Frontal cortex (tissue), 4 donors: ENCODE data around the gene ST8SIA1. TPM values are rescaled to one million over a fixed set of nuclear protein-coding genes. Genes with fewer than 3 reads are reported as not detected.

Source experiments
- DNase-seq, 2 donors: peaks; one replicate each; pipeline ENCODE4 v3.0.0; 2012; ENCODE audit warnings: low spot score in 2 of 2
- FAIRE-seq: peaks from 2 replicates; lab custom pipeline; 2012; peaks lifted over from hg19 to GRCh38; lab: Jason Lieb, UNC
- total RNA-seq: library from RNA; depleted of rRNA; stranded (reverse); fragments of >200 nt; gene quantifications from one replicate; pipeline ENCODE4 v1.2.3, GENCODE V29; 2014
- donor health status: control.
- donor health status: control.
- donor health status: control.

ST8SIA1 gene
- total RNA-seq, 1 donor from 2014 or later: 17.5 TPM

- FAIRE-seq (no peak), DNase-seq (no peak)
Measured at GRCh38 chr12:22286569-22286968, 47.9 kb downstream of the ST8SIA1 start.

DNA sequence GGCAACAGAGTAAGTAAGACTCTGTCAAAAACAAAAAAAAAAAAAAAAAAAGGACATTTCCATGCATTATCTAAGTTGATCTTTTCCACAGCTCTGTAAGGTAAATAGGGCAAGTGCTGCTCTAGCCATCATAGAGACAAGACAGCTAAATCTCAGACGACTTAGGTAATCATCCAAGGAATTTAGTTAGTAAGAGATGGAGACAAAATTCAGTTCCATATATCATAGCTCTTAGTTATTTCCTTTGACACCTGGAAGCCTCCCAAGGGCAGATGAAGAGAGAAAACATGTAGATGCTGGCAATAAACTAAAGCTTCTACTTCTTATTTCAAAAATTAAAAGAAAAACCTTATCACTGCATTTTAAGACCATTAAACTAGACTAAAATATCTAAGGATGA, 48.7 kb downstream of the ST8SIA1 start:
- DNase-seq (no peak), FAIRE-seq (no peak)

- no peak for FAIRE-seq
- no peak for DNase-seq
Measured at GRCh38 chr12:22284871-22285270, 49.6 kb downstream of the ST8SIA1 start.

- no peak for FAIRE-seq
- DNase-seq: no peak
Measured at GRCh38 chr12:22283508-22283907, 51.0 kb downstream of the ST8SIA1 start.

- FAIRE-seq (no peak), DNase-seq (no peak)
Measured at GRCh38 chr12:22283006-22283506, 51.5 kb downstream of the ST8SIA1 start.

DNA sequence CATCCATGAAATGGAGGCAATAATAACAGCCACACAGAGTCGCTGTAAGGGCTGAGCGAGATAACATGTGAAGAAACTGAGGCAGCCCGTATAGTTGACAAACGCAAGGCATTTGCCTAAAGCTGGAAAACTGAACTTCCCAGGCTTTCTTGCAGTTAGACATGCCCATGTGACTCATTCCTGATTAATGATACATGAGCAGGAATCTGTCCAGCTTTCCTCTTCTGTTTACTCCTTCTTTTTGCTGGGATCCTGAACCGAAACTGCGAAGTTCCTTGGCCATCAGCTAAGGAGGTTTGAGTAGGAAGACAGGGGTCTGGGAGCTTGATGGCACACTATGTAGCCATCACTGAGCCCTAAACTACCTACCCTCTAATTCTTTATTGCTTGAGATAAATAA, 52.2 kb downstream of the ST8SIA1 start:
- FAIRE-seq: no peak
- DNase-seq: no peak

DNA sequence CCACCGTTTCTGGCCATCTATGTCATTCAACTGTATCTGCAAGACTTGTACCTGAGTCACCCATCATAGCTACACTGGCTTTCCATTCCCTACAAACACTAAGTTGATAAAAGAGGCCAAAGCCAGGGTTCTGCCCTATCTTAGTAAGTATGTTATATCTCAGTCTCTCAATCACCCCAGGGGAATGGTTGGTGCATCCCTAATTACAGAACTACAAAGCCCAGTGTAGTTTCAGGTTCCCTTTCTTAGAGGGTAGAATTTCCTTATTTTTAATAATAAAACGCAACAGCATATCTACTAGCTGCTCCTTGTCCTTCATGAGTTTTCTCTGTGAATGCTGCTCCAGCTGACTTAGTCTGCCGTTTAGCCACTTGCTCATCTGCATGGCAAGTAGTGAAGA, 57.6 kb downstream of the ST8SIA1 start:
- DNase-seq (no peak), FAIRE-seq (no peak)

DNA sequence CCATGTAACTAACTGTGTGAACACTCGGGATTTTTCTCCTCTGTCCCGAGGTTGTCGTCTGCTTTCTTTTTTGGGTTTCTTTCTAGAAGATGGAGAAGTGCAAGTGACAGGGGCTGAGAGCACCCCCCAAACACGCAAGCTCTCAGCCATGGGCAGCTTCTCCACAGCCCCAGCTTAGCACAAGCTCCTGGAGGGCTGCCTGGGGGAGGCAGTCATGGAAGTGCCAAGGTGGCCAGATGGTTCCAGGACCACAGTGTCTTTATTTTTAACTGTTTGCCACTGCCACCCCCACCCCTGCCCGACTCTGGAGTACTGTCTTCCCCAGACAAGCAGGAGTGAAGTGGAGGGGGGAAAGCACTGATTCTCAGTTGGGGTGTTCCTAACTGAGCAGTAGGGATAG, 58.2 kb downstream of the ST8SIA1 start:
- FAIRE-seq: no peak
- DNase-seq: no peak

DNA sequence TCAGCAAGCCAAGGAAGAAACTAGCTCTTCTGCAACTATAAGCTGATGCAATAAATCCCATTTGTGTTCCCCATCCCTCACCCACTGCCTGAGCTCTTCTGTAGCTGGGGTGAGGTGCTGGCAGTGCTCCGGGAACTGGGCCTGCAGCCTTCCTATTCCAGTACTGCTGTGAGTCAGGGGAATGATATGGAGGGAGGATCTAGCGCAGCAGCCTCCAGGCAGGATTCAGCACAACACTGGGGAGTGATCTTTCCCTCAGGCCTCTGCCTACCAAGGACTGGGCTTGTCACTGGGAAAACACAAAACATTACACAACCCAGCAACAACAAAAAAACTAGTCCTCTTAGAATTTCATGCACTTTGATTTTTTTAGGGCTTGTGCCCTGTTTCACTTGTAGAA, 58.7 kb downstream of the ST8SIA1 start:
- DNase-seq (no peak), FAIRE-seq (no peak)

GRCh38 chr12:22272335-22273151, 62.0 kb downstream of the ST8SIA1 start:
- FAIRE-seq: no peak
- DNase-seq: no peak

DNA sequence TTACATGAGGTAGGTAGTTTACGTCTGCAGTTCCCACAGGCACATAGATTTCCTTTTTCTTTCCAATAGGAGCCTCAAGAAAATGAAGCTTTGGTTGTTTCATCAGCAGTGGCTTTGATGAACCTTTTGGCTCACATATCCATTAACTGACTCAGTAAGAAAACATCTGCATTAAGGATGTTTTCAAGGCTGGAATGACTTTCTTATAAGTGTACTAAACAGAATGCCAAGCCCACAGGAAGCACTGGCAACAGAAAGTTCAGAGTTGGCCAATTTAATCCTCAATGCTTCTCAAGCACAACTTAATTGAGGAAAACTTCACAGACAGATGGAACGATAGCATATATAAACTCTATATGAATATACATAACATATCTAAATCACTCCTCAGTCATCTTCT, 63.5 kb downstream of the ST8SIA1 start:
- FAIRE-seq: no peak
- DNase-seq: no peak

GRCh38 chr12:22268973-22269372, 65.5 kb downstream of the ST8SIA1 start:
- DNase-seq: no peak
- no peak for FAIRE-seq

- FAIRE-seq (no peak), DNase-seq (no peak)
Measured at GRCh38 chr12:22268406-22268805, 66.1 kb downstream of the ST8SIA1 start.

GRCh38 chr12:22266101-22266500, 68.4 kb downstream of the ST8SIA1 start:
- FAIRE-seq: no peak
- DNase-seq: no peak

DNA sequence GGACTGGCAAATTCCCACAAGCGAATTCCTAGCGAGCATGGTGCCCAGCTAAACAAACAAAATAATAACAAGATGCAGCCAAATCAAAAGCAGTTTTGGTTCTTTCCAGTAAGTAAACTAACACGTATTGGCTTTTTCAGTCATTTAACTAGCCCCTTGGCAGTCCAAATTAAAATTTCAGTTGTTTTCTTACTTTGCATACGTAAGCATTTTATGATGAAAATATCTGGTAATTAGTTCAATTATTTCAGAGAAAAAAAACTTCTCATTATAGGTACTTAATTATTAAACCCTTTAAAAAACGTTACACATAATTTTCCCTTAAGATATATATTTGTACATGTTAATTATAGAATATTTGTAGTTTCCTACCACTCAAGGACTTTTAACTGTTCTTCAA, 70.1 kb downstream of the ST8SIA1 start:
- FAIRE-seq: no peak
- no peak for DNase-seq

DNA sequence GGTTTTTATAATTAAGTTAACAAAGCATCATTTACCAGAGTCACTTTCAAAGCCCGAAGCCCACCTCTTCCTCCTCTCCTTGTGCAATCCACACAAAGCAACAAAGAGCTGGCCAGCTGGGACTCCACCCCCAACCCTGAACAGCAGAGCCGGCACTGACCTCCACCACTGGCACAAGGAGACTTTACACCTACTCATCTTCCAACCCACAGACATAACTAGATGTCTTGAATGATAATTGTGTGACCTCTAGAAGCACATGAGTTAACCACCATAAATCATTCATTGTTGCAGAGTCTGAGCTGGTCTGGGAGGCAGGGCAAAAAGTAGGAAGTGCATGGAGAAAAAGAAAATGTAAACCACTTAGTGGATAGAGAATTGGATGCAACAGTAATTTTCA, 72.2 kb downstream of the ST8SIA1 start:
- FAIRE-seq: no peak

DNA sequence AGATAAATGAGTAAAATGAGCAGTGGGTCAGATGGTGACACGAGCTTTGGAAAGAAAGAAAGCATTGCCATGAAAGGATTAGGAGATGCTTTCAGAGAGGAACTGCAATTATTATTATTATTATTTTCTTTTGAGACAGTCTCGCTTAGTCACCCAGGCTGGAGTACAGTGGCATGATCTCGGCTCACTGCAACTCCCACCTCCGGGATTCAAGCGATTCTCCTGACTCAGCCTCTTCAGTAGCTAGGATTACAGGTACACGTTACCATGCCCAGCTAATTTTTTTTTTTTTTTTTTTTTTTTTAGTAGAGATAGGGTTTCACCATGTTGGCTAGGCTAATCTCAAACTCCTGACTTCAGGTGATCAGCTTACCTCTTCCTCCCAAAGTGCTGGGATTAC, 77.4 kb downstream of the ST8SIA1 start:
- FAIRE-seq (no peak), DNase-seq (no peak)

More for the DNA sequence above, 72.2 kb downstream of the ST8SIA1 start:
- no peak for DNase-seq

DNA sequence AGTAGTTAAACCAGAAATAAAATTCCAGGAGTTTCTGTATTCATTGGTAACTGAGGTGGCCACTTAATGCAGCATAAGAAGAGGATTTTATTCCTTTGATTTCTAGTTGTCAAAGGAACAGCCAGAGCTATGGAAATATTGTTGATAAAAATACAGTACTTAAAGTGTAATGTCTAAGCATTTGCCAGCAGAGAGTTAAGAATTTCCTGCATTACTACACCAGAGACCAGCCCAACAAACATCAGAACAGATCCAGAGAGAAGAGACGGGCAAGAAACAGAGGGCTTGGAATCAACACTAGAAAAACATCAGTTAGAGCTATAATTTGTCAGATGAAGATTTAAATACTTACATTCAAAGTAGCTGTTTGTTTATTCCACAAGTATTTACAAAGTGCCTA, 77.9 kb downstream of the ST8SIA1 start:
- DNase-seq (no peak), FAIRE-seq (no peak)

- no peak for FAIRE-seq
- no peak for DNase-seq
Measured at GRCh38 chr12:22256041-22256441, 78.5 kb downstream of the ST8SIA1 start.

- no peak for DNase-seq
- FAIRE-seq: no peak
Measured at GRCh38 chr12:22255097-22255496, 79.4 kb downstream of the ST8SIA1 start.

GRCh38 chr12:22254478-22254877, 80.0 kb downstream of the ST8SIA1 start:
- no peak for FAIRE-seq

DNA sequence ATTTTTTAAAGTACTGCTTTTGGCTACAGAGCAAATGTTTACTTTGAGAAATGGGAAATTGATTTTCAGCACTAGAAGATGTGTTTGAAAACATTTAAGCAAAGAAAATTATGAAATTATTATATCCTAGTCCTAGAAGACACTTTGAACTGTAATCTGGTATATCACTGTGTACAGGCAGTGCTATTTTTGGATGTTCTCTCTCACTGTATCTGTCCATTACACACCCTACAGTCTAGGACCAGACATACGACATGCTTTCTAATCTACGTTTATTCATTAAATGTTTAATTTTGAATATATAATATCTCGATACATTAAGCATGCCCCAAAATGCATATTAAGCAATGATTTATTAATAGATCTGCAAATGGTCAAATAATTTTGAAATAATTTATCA, 82.5 kb downstream of the ST8SIA1 start:
- DNase-seq (no peak), FAIRE-seq (no peak)

More at GRCh38 chr12:22254478-22254877, 80.0 kb downstream of the ST8SIA1 start:
- DNase-seq: no peak
